Uterus (tissue), 4 donors: Measurements from ENCODE around the gene COCH. TPM values are rescaled to one million over a fixed set of nuclear protein-coding genes. Genes with fewer than 3 reads are reported as not detected.

Experiments
- DNase-seq, 2 donors: peaks; one replicate each; pipeline ENCODE4 v3.0.0-alpha.2; 2019 to 2020
- H3K27ac ChIP-seq, 2 donors: fragments of 200-600 bp; sonication (generic); 1 replicate in 1 of 2; 2 replicates in 1 of 2; pipeline ENCODE4 v1.5.1; 2016 to 2018
- H3K27me3 ChIP-seq, 2 donors: fragments of 200-600 bp; sonication (generic); one replicate each; pipeline ENCODE4 v1.5.1; 2018 to 2019; ENCODE audit warnings: control low read depth in 1 of 2
- H3K36me3 ChIP-seq, 2 donors: fragments of 200-600 bp; sonication (generic); one replicate each; pipeline ENCODE4 v1.5.1; 2019; ENCODE audit warnings: control low read depth in 1 of 2
- H3K4me1 ChIP-seq, 2 donors: fragments of 200-600 bp; sonication (generic); one replicate each; pipeline ENCODE4 v1.5.1; 2018 to 2019; ENCODE audit warnings: control low read depth in 1 of 2
- H3K4me3 ChIP-seq, 2 donors: fragments of 200-600 bp; sonication (generic); 1 replicate in 1 of 2; 2 replicates in 1 of 2; pipeline ENCODE4 v1.5.1; 2018 to 2019; ENCODE audit warnings: mild to moderate bottlenecking in 1 of 2
- H3K9me3 ChIP-seq, 2 donors: fragments of 200-600 bp; sonication (generic); one replicate each; pipeline ENCODE4 v1.5.1; 2019; ENCODE audit warnings: control low read depth in 1 of 2
- CTCF ChIP-seq, 4 experiments: fragments of 200-600 bp in 2 of 4; fragments of 450-650 bp in 2 of 4; sonication (generic) in 2 of 4; IDR thresholded peaks; one replicate each; pipeline ENCODE4 v1.5.1; 2016 to 2019; ENCODE audit warnings: antibody characterized with exemption in 4 of 4, mild to moderate bottlenecking in 2 of 4, moderate library complexity in 1 of 4
- POLR2A ChIP-seq, 2 donors: fragments of 450-650 bp; IDR thresholded peaks; one replicate each; pipeline ENCODE4 v1.6.1; 2016; ENCODE audit warnings: antibody characterized with exemption in 2 of 2, mild to moderate bottlenecking in 1 of 2, moderate library complexity in 1 of 2
- intact Hi-C: fragments of 100-400 bp; cut with DNase I; formaldehyde crosslinking; loops from one replicate; pipeline ENCODE4 v1.15.1; 2023; ENCODE audit warnings: low total_unique reads
- total RNA-seq, 4 donors: library from RNA; depleted of rRNA in 3 of 4; stranded (reverse); fragments of >200 nt in 3 of 4; gene quantifications; one replicate each; pipeline versions ENCODE4 v1.1.0 to v1.2.4, GENCODE V29; 2014 to 2023
- donor health status: DM: yes; HTN: yes; CAD: no.

COCH gene
- 1 to 10 TPM in 2 of 4 donors, under 1 TPM in 1, not detected in 1; 0.30 to 6.5 (median 1.8) TPM for total RNA-seq

- H3K9me3 ChIP-seq: no peaks in the 10 kb centered on the region
- no peaks in the 10 kb centered on the region for H3K36me3 ChIP-seq
- H3K27me3 ChIP-seq: peaks cover 12 to 17% of the 10 kb centered on the region in 2 donors
- intact Hi-C loops: no loop called here
- H3K4me1 ChIP-seq: peaks cover 0 to 11% of the 10 kb centered on the region in 2 donors
- DNase-seq: no peak
- TF ChIP-seq CTCF (IDR thresholded peaks at IDR 0.05) (peak in 2 of 4 experiments; percentile 8 to 25), POLR2A (IDR thresholded peaks at IDR 0.05) (no peak)
- H3K4me3 ChIP-seq: peak within 1 kb of the TSS; percentile 6 to 30
- no peak within 1 kb of the TSS for H3K27ac ChIP-seq
These were observed at the start of gene COCH for GRCh38 chr14:30874120-30874998. Gene COCH (plus strand): TSS chr14:30874559. CDS start chr14:30874939, 380 bp downstream.

- Histone ChIP-seq H3K9me3 (no peaks in the 10 kb centered on the region), H3K27ac (no peak overlapping the region), H3K4me1 (no peaks in the 10 kb centered on the region), H3K36me3 (no peaks in the 10 kb centered on the region), H3K27me3 (no peaks in the 10 kb centered on the region), H3K4me3 (no peak overlapping the region)
- no peak for TF ChIP-seq CTCF (IDR thresholded peaks at IDR 0.05)
- TF ChIP-seq POLR2A (IDR thresholded peaks at IDR 0.05): no peak
- DNase-seq: no peak
- intact Hi-C loops: no loop called here
These were observed 48.3 kb upstream of the COCH start for GRCh38 chr14:30826070-30826469.

- no peaks in the 10 kb centered on the region for H3K4me1 ChIP-seq
- TF ChIP-seq CTCF (IDR thresholded peaks at IDR 0.05) (no peak), POLR2A (IDR thresholded peaks at IDR 0.05) (no peak)
- intact Hi-C loops: no loop called here
- no peaks in the 10 kb centered on the region for H3K27me3 ChIP-seq
- DNase-seq: no peak
- H3K4me3 ChIP-seq: no peak overlapping the region
- no peaks in the 10 kb centered on the region for H3K36me3 ChIP-seq
- no peak overlapping the region for H3K27ac ChIP-seq
- no peaks in the 10 kb centered on the region for H3K9me3 ChIP-seq
These were observed 44.5 kb upstream of the COCH start for GRCh38 chr14:30829853-30830252.

GRCh38 chr14:30834353-30834752 is 40.0 kb upstream of the COCH start:
- no peaks in the 10 kb centered on the region for H3K36me3 ChIP-seq
- no peaks in the 10 kb centered on the region for H3K4me1 ChIP-seq
- intact Hi-C loops: no loop called here
- no peak overlapping the region for H3K27ac ChIP-seq
- no peak overlapping the region for H3K4me3 ChIP-seq
- TF ChIP-seq CTCF (IDR thresholded peaks at IDR 0.05) (no peak), POLR2A (IDR thresholded peaks at IDR 0.05) (no peak)
- no peaks in the 10 kb centered on the region for H3K9me3 ChIP-seq
- no peaks in the 10 kb centered on the region for H3K27me3 ChIP-seq
- DNase-seq: no peak

- Histone ChIP-seq H3K9me3 (no peaks in the 10 kb centered on the region), H3K4me3 (no peak overlapping the region), H3K36me3 (no peaks in the 10 kb centered on the region), H3K27me3 (no peaks in the 10 kb centered on the region), H3K4me1 (no peaks in the 10 kb centered on the region), H3K27ac (no peak overlapping the region)
- intact Hi-C loops: no loop called here
- TF ChIP-seq CTCF (IDR thresholded peaks at IDR 0.05) (no peak), POLR2A (IDR thresholded peaks at IDR 0.05) (no peak)
- no peak for DNase-seq
These were observed 36.0 kb upstream of the COCH start for GRCh38 chr14:30838351-30838750.
